Urothelium cell line (cell line): Measurements from ENCODE around the gene TRMT6.

Experiments used
- DNase-seq: peaks from one replicate; pipeline ENCODE4 v3.0.0; 2011; ENCODE audit warnings: low spot score, mixed read lengths
- FAIRE-seq: peaks from 2 replicates; lab custom pipeline; 2011; peaks lifted over from hg19 to GRCh38; lab: Jason Lieb, UNC

TRMT6 gene, protein sequence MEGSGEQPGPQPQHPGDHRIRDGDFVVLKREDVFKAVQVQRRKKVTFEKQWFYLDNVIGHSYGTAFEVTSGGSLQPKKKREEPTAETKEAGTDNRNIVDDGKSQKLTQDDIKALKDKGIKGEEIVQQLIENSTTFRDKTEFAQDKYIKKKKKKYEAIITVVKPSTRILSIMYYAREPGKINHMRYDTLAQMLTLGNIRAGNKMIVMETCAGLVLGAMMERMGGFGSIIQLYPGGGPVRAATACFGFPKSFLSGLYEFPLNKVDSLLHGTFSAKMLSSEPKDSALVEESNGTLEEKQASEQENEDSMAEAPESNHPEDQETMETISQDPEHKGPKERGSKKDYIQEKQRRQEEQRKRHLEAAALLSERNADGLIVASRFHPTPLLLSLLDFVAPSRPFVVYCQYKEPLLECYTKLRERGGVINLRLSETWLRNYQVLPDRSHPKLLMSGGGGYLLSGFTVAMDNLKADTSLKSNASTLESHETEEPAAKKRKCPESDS

DNA sequence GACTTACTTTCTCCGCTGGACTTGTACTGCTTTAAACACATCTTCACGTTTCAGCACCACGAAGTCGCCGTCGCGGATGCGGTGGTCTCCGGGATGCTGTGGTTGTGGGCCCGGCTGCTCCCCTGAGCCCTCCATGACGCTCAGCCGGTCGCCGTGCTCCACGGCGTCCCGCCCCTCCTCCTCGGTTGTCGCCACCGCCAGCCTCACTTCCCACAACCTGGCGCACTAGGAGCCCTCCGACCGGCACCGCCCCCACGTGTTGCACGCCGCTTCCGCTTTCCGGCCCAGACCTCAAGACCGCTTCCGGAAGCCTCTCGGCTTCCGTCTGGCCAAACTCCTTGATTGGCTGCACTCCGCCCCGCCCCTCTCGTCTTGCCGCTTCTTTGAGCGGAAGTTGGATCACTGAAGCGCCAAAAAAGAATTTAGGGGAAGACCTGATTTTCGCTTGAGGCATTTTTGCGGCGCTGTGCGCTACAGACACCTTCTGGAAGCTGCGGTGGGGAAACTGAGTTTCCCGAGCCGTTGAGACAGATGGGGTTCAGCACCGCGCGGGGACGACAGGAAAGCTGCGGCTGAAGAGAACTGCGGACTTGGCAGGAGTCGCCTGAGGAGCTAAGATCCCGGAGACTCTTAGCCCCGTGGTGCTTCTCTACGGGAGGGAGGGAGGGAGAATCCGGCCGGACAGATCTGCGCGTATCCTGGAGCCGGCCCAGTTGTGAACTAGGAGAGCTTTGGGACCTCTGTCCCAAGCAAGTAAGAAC, at the start of gene TRMT6, which contains the start of gene MCM8:
TRMT6 (minus strand) TSS at position 263 of the 761 bp plus-strand sequence; CDS start at position 135, 128 bp downstream.
MCM8 (plus strand) TSS at position 382 of the 761 bp plus-strand sequence. CDS start 1,364 bp downstream, outside the sequence.
- FAIRE-seq (peak; percentile 61), DNase-seq (peak; percentile 95)

DNA sequence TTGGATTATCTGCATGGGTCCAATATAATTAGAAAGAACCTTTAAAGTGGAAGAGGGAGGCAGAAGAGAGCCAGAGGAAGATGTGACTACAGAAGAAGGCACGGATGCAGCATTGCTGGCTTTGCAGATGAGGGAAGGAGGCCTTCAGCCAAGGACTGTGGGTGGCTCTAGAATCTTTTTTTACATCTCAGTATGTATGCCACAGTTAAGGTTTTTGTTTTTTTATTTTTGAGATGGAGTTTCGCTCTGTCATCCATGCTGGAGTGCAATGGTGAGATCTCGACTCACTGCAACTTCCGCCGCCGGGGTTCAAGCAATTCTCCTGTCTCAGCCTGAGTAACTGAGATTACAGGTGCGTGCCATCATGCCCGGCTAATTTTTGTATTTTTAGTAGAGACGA, 49.5 kb upstream of the TRMT6 start:
- no peak for DNase-seq
- FAIRE-seq: no peak

DNA sequence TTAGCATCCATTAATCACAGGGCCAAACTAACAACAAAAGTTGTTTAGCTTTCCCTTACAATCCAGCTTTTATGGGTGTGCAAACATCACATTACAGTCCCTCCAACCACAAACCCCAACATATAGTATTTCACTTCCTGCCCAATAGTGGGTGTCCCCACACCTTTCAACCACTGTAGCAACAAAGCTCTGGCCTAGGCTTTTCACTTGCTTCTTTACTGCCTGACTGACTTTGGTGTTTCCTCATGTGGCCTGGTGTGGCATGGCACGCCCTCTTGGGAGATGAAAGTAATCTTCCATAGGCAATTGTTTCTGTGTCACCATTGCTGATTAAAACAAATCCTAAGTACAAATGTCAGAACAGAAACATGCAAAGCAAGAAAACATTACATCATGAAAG, 46.4 kb upstream of the TRMT6 start:
- no peak for FAIRE-seq
- no peak for DNase-seq

DNA sequence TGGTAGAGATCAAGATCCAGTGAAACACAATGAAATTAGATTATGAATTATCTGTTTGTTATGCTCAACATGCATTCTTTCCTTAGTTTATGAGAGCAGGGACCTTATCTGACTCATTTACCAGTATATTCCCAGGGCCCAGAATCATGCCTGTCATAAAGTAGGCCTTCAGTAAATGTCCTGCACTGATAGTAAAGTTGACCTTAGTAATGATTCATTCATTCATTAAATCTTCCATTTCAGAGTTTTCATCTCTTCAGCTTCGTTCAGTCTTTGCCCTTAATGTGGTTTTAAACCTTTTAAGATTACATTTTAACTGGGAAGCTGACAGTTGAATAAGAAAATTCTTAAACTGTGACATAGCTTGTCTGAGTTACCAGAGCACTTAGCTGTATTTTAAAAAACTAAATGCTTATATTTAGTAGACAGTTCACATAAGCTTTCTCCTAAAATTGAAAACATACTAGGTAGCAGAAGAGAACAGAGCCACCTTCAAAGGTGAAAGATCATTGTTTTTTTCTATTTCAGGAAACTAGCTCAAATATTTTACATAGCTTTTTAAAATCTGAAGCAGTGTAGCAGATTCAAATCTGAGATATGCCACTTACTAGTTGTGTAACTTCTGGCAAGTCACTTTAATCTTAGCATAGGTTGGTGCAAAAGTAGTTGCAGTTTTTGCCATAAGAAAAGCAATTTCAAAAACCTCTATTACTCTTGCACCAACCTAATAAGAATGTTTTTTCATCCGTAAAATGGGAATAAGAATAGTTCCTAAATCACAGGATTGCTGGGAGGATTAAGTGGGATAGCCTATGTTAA, 41.5 kb upstream of the TRMT6 start:
- FAIRE-seq: no peak
- no peak for DNase-seq

- FAIRE-seq (no peak), DNase-seq (no peak)
Observed at GRCh38 chr20:5990946-5991345, 40.6 kb upstream of the TRMT6 start.

DNA sequence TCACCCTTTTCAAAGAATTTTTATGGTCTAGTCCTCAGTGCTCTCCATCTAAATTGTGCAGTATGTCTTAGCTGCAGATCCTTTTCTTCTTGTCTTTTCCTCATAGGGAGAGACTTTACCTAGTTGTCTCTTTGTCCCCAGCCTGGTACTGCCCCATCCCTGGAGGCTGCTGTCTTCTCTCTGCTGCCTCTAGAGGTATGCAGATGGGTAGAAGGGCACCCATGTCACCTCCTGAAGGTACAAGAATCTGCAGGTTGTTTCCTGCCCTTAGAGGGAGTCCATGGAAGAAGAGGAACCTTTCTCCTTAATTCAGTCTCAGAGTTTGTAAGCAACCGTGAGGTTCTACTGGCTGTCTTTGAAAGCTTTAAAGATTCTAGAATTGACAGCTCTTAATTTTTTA, 39.2 kb upstream of the TRMT6 start:
- FAIRE-seq (no peak), DNase-seq (no peak)

DNA sequence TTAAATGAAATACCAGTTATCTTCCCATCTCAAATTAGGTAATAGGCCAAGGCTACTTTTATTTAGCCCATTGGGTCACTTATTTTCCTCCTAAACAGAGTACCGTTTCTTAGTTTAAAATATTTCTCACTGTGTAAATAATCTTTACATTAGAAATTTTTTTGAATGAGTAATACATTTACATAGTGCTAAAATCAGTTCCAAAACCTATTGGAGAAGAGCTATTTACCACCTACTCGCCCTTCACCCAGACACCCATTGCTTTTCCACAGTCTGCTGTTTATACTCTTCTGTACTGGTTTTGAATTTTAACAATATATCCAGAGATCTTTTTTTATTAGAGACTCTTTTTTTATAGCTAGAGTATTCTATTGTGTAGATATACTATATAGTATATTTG, 37.0 kb upstream of the TRMT6 start:
- no peak for FAIRE-seq
- DNase-seq: no peak

GRCh38 chr20:5980720-5981538, 30.6 kb upstream of the TRMT6 start:
- FAIRE-seq: no peak
- no peak for DNase-seq

- FAIRE-seq (no peak), DNase-seq (no peak)
Observed at GRCh38 chr20:5979801-5980200, 29.5 kb upstream of the TRMT6 start.

DNA sequence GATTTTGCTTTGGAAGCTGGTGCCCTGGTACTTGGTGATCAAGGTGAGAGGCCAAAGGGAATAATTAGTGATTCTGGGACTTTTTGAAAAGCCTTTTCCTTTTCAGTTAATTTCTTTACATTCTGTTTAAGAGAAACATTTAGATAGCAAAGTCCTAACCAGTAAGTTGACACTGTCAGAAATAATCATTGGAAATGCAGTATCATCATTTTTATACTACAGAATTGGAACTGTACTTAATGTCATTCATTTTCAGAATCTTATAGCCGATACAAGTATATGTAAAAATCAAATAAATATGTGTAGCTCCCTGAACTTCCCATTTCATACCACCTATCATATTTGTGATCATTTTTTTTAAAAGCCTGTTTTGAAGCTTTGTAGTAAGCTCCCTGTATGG, 27.6 kb upstream of the TRMT6 start:
- no peak for DNase-seq
- FAIRE-seq: no peak

- no peak for DNase-seq
- FAIRE-seq: no peak
Observed at GRCh38 chr20:5977223-5977622, 26.9 kb upstream of the TRMT6 start.

- no peak for FAIRE-seq
Observed at GRCh38 chr20:5975778-5976177, 25.4 kb upstream of the TRMT6 start.

DNA sequence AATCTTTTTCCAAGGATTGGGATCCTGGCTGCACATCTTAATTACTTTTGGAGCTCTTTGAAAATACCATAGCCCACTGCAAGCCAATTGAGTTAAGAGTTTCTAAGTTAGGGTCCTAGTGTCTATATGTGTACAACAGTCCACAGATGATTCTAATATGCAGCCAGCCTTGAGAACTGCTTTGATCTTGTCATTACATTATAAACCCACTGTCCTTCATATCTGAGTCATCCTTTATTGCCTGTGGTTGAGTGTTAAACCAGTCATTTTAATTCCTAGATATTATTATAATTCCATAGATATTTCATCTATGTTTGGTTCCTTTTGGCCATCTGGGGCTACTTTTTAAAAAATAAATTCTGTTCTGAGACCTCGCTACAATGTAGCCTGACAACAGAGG, 24.2 kb upstream of the TRMT6 start:
- DNase-seq (no peak), FAIRE-seq (no peak)

More at GRCh38 chr20:5975778-5976177, 25.4 kb upstream of the TRMT6 start:
- no peak for DNase-seq

DNA sequence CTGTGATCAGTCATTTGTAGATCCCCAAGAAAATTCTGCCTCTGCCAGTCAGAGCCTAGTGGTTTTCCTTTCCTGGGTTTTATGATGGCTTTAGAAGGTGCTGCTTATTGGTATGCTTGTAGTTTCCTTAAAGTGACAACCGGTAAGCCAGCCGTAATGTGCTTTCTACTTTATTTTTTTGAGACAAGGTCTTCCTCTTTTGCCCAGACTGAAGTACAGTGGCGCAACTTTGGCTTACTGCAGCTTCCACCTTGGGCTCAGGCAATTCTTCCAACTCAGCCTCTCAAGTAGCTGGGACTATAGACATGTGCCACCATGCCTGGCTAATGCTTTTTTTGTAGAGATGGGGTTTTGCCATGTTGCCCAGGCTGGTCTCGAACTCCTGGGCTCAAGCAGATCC, 23.6 kb upstream of the TRMT6 start:
- DNase-seq (no peak), FAIRE-seq (no peak)

- FAIRE-seq (no peak), DNase-seq (no peak)
Observed at GRCh38 chr20:5973172-5973571, 22.8 kb upstream of the TRMT6 start.

DNA sequence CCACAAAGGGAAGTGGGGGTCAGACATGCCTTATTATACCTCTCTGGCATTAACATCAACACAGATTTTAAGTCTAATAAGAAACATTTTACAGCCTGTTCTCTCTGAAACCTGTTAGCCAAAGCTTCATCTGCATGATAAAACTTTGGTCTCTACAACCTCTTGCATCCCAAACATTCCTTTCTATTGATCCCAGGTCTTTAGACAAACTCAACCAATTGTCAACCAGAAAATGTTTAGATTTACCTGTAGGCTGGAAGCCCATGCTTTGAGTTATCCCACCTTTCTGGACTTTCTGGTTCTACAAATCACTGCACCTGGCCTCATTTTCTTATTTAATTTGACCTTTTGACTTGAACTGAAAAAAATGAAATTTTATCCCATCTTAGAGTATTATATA, 20.9 kb upstream of the TRMT6 start:
- no peak for FAIRE-seq
- DNase-seq: no peak

- FAIRE-seq: no peak
Observed at GRCh38 chr20:5970381-5970780, 20.0 kb upstream of the TRMT6 start.

DNA sequence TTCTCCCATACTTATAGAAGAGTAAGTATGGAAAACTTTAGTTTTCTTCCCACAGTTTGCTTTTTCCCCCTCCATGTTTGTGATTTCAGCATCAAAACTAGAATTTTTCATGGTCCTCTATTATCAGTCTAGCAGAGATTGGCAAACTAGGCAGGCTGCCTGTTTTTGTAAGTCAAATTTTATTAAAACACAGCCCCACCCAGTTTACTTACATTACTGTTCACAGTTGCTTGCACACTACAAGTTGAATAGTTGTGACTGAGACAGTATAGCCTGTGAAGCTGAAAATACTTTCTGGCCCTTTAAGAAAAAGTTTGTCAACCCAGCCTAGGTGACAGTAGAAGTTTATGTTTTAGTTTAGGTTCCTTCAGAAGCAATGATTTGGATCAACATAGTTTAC, 19.6 kb upstream of the TRMT6 start:
- DNase-seq: no peak
- no peak for FAIRE-seq

More at GRCh38 chr20:5970381-5970780, 20.0 kb upstream of the TRMT6 start:
- no peak for DNase-seq

GRCh38 chr20:5969348-5969935, 19.1 kb upstream of the TRMT6 start:
- DNase-seq: no peak
- FAIRE-seq: no peak

- FAIRE-seq: no peak
Observed at GRCh38 chr20:5968462-5968861, 18.1 kb upstream of the TRMT6 start.

More at GRCh38 chr20:5968462-5968861, 18.1 kb upstream of the TRMT6 start:
- DNase-seq: no peak
